H1 (cell line): ENCODE measurements around the gene FBXW10B.
"Not testable (repeated sequence)": the region's sequence is repeated elsewhere in the genome, so short reads cannot be mapped to it uniquely, and the experiment has no call there.

ENCODE experiments used
- POLR2AphosphoS5 ChIP-seq: IDR thresholded peaks from 2 replicates; pipeline ENCODE4 v1.6.1; 2011; ENCODE audit warnings: low read depth, low read length
- TF ChIP-seq, protein P1 (sequence below), 3 experiments: IDR thresholded peaks; 1 replicate in 2 of 3; 2 replicates in 1 of 3; pipeline versions ENCODE4 v1.5.1 to v1.6.1; 2011; ENCODE audit warnings: low read length in 3 of 3, mild to moderate bottlenecking in 3 of 3, inconsistent platforms in 2 of 3, low read depth in 1 of 3, moderate library complexity in 1 of 3; ENCODE audit not compliant: insufficient read depth in 1 of 3; ENCODE audit errors: control extremely low read depth in 1 of 3

DNA sequence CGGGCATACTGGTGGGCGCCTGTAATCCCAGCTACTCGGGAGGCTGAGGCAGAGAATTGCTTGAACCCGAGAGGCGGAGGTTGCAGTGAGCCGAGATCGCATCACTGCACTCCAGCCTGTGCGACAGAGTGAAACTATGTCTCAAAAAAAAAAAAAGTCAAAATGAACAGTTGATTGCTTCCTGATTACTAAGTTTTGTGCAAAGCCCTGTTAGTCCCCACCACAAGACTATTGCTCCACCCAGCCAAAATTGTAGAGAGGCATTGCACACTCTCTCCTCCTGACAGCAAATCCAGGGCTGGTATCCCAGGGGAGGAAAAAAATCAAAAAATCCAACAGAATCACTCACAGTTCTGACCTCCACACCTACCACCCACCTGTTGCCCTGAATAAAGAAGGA, 26.5 kb downstream of the FBXW10B start:
- TF ChIP-seq POLR2AphosphoS5 = not testable (repeated sequence)
- TF ChIP-seq, protein P1, sequence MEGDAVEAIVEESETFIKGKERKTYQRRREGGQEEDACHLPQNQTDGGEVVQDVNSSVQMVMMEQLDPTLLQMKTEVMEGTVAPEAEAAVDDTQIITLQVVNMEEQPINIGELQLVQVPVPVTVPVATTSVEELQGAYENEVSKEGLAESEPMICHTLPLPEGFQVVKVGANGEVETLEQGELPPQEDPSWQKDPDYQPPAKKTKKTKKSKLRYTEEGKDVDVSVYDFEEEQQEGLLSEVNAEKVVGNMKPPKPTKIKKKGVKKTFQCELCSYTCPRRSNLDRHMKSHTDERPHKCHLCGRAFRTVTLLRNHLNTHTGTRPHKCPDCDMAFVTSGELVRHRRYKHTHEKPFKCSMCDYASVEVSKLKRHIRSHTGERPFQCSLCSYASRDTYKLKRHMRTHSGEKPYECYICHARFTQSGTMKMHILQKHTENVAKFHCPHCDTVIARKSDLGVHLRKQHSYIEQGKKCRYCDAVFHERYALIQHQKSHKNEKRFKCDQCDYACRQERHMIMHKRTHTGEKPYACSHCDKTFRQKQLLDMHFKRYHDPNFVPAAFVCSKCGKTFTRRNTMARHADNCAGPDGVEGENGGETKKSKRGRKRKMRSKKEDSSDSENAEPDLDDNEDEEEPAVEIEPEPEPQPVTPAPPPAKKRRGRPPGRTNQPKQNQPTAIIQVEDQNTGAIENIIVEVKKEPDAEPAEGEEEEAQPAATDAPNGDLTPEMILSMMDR (IDR thresholded peaks at IDR 0.05; ENCODE audit: control extremely low read depth in 1 of 3, insufficient read depth in 1 of 3, low read depth in 1 of 3, low read length in 3 of 3) = not testable (repeated sequence)
